Measurements from ENCODE around the gene PLD4.

DNA sequence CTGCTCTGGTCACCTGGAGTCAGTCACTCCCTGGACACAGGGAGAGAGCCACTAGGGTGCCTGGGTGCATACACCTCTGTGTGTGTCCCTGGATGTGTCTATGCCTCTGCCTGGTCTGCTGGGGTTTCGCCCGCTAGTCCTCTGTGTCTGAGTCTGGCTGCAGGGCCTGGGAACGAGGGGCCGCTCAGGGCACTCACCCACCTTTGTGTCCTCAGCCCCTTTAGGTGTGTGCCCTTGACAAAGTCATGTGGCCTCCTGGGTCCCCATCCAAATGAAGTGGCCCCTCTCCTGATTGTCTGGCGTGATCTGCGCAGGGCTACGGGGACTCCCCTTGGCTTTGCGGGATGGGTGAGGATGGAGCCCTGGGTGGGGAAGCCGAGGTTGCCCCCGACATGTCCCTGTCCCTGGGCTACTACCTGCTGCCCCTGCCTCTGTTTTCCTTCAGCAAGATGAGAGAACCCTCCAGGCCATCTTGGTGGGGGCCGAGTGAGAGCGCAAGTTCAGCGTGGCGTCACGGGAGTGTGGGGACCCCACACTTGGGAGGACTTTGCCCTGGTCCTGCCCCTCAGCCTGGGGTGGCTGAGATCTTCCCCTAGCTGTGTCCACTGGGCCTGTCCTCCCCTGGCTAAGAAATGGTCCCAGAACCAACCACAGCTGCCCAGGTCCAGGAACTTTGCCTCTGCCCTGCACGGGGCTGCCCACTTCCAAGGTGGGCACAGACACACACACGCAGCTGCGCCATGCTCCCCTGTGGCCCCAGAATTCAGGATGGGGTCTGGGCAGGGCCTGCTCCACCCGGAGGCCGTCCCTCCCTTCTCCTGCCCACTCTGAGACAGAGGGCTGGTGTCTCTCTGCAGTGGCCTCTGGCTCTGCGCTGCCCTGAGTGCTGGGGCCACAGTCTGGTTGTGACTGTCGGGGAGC is 56.2 kb downstream of the PLD4 start:
- TF ChIP-seq, protein P1, sequence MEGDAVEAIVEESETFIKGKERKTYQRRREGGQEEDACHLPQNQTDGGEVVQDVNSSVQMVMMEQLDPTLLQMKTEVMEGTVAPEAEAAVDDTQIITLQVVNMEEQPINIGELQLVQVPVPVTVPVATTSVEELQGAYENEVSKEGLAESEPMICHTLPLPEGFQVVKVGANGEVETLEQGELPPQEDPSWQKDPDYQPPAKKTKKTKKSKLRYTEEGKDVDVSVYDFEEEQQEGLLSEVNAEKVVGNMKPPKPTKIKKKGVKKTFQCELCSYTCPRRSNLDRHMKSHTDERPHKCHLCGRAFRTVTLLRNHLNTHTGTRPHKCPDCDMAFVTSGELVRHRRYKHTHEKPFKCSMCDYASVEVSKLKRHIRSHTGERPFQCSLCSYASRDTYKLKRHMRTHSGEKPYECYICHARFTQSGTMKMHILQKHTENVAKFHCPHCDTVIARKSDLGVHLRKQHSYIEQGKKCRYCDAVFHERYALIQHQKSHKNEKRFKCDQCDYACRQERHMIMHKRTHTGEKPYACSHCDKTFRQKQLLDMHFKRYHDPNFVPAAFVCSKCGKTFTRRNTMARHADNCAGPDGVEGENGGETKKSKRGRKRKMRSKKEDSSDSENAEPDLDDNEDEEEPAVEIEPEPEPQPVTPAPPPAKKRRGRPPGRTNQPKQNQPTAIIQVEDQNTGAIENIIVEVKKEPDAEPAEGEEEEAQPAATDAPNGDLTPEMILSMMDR (conservative IDR thresholded peaks at IDR 0.05; ENCODE audit: low read depth in 2 of 2) = no peak
- TF ChIP-seq EZH2 (IDR thresholded peaks at IDR 0.05; ENCODE audit: low read depth, unreplicated experiment) (no peak), POLR2AphosphoS5 (IDR thresholded peaks at IDR 0.05; ENCODE audit: low read depth) (no peak), EZH2phosphoT487 (IDR thresholded peaks at IDR 0.05; ENCODE audit: unreplicated experiment) (no peak)
- TF ChIP-seq, protein P2, sequence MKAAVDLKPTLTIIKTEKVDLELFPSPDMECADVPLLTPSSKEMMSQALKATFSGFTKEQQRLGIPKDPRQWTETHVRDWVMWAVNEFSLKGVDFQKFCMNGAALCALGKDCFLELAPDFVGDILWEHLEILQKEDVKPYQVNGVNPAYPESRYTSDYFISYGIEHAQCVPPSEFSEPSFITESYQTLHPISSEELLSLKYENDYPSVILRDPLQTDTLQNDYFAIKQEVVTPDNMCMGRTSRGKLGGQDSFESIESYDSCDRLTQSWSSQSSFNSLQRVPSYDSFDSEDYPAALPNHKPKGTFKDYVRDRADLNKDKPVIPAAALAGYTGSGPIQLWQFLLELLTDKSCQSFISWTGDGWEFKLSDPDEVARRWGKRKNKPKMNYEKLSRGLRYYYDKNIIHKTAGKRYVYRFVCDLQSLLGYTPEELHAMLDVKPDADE (IDR thresholded peaks at IDR 0.05) = no peak
- TF ChIP-seq, protein P3, sequence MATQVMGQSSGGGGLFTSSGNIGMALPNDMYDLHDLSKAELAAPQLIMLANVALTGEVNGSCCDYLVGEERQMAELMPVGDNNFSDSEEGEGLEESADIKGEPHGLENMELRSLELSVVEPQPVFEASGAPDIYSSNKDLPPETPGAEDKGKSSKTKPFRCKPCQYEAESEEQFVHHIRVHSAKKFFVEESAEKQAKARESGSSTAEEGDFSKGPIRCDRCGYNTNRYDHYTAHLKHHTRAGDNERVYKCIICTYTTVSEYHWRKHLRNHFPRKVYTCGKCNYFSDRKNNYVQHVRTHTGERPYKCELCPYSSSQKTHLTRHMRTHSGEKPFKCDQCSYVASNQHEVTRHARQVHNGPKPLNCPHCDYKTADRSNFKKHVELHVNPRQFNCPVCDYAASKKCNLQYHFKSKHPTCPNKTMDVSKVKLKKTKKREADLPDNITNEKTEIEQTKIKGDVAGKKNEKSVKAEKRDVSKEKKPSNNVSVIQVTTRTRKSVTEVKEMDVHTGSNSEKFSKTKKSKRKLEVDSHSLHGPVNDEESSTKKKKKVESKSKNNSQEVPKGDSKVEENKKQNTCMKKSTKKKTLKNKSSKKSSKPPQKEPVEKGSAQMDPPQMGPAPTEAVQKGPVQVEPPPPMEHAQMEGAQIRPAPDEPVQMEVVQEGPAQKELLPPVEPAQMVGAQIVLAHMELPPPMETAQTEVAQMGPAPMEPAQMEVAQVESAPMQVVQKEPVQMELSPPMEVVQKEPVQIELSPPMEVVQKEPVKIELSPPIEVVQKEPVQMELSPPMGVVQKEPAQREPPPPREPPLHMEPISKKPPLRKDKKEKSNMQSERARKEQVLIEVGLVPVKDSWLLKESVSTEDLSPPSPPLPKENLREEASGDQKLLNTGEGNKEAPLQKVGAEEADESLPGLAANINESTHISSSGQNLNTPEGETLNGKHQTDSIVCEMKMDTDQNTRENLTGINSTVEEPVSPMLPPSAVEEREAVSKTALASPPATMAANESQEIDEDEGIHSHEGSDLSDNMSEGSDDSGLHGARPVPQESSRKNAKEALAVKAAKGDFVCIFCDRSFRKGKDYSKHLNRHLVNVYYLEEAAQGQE (IDR thresholded peaks at IDR 0.05; ENCODE audit: unreplicated experiment) = no peak
